Smooth muscle cell (in vitro differentiated cells): ENCODE measurements around the gene STK32B. TPM values are rescaled to one million over a fixed set of nuclear protein-coding genes. Genes with fewer than 3 reads are reported as not detected.
A peak's percentile ranks its signal among the peaks of the same experiment; 100 is the strongest.

ENCODE experiments used
- DNase-seq: peaks from one replicate; lab custom pipeline; 2025; ENCODE audit not compliant: unreplicated experiment; lab: John Stamatoyannopoulos, UW
- H2AFZ ChIP-seq: fragments of 200-600 bp; sonication (generic); 2 replicates; pipeline ENCODE4 v1.6.0; 2016; ENCODE audit warnings: antibody characterized with exemption, low read depth, mild to moderate bottlenecking
- H3F3A ChIP-seq: fragments of 200-600 bp; sonication (generic); 2 replicates; pipeline ENCODE4 v1.6.0; 2017; ENCODE audit warnings: antibody characterized with exemption, low read depth
- H3K27ac ChIP-seq: fragments of 200-600 bp; sonication (generic); 2 replicates; pipeline ENCODE4 v1.5.1; 2016; ENCODE audit warnings: low read depth, mild to moderate bottlenecking
- H3K27me3 ChIP-seq: fragments of 200-600 bp; sonication (generic); 2 replicates; pipeline ENCODE4 v1.6.1; 2016; ENCODE audit warnings: low read depth, mild to moderate bottlenecking
- H3K36me3 ChIP-seq: fragments of 200-600 bp; sonication (generic); 2 replicates; pipeline ENCODE4 v1.5.1; 2016; ENCODE audit warnings: low read depth
- H3K4me1 ChIP-seq: fragments of 200-600 bp; sonication (generic); 2 replicates; pipeline ENCODE4 v1.5.1; 2016; ENCODE audit warnings: low read depth
- H3K4me2 ChIP-seq: fragments of 200-600 bp; sonication (generic); 2 replicates; pipeline ENCODE4 v1.6.0; 2016; ENCODE audit warnings: mild to moderate bottlenecking
- H3K4me3 ChIP-seq: fragments of 200-600 bp; sonication (generic); 2 replicates; pipeline ENCODE4 v1.5.1; 2016; ENCODE audit warnings: mild to moderate bottlenecking
- H3K79me2 ChIP-seq: fragments of 200-600 bp; sonication (generic); 2 replicates; pipeline ENCODE4 v1.6.0; 2016; ENCODE audit warnings: low read depth, mild to moderate bottlenecking
- H3K9ac ChIP-seq: fragments of 200-600 bp; sonication (generic); 2 replicates; pipeline ENCODE4 v1.6.0; 2016; ENCODE audit warnings: low read depth
- H3K9me3 ChIP-seq: fragments of 200-600 bp; sonication (generic); replicated peaks from 2 replicates; pipeline ENCODE4 v1.5.1; 2016; ENCODE audit warnings: low read depth
- H4K20me1 ChIP-seq: fragments of 200-600 bp; sonication (generic); 2 replicates; pipeline ENCODE4 v1.6.0; 2016; ENCODE audit warnings: low read depth
- CTCF ChIP-seq: fragments of 200-600 bp; sonication (generic); IDR thresholded peaks from 2 replicates; pipeline ENCODE4 v1.5.1; 2017; ENCODE audit warnings: borderline replicate concordance, mild to moderate bottlenecking, antibody characterized with exemption; ENCODE audit not compliant: insufficient read depth, poor library complexity, severe bottlenecking
- WGBS: methylation state at CpG from one replicate; pipeline ENCODE4 v1.1.7; 2016; ENCODE audit warnings: low lambda C conversion rate; 5-methylcytosine and 5-hydroxymethylcytosine counted together
- polyA plus RNA-seq: library from polyadenylated mRNA; unstranded; fragments of >200 nt; fragmentation: Nextera tagmentation; extraction: Ambion mirVana; gene quantifications from 2 replicates; pipeline ENCODE4 v1.2.1, GENCODE V29; 2016
- total RNA-seq: library from RNA; depleted of rRNA; stranded (reverse); fragments of >200 nt; gene quantifications from 2 replicates; pipeline ENCODE4 v1.2.3, GENCODE V29; 2014

The STK32B gene
- total and polyA plus RNA-seq, 2 experiments from 2014 or later = 3.5 to 4.0 TPM

- H2AFZ ChIP-seq = no peak overlapping the region
- H3K36me3 ChIP-seq = no peaks in the 10 kb centered on the region
- no peaks in the 10 kb centered on the region for H4K20me1 ChIP-seq
- no peaks in the 10 kb centered on the region for H3K79me2 ChIP-seq
- no peak for TF ChIP-seq CTCF
- H3K9me3 ChIP-seq = no peaks in the 10 kb centered on the region
- H3K4me1 ChIP-seq = no peaks in the 10 kb centered on the region
- H3F3A ChIP-seq = peaks cover 5% of the 10 kb centered on the region
- H3K4me3 ChIP-seq = no peak overlapping the region
- whole genome bisulfite sequencing = 82% methylated on average over 3 of the region's 3 CpGs
- H3K9ac ChIP-seq = no peak overlapping the region
- no peak for DNase-seq
- H3K27me3 ChIP-seq = no peaks in the 10 kb centered on the region
- no peak overlapping the region for H3K27ac ChIP-seq
- H3K4me2 ChIP-seq = no peak overlapping the region
Measured at GRCh38 chr4:5368426-5368825, 317.1 kb downstream of the STK32B start.

GRCh38 chr4:5370286-5370685 is 319.0 kb downstream of the STK32B start:
- no peaks in the 10 kb centered on the region for H4K20me1 ChIP-seq
- no peaks in the 10 kb centered on the region for H3K9me3 ChIP-seq
- H3K4me1 ChIP-seq = no peaks in the 10 kb centered on the region
- no peak overlapping the region for H3K9ac ChIP-seq
- peak overlapping the region; percentile 29 for H3K27ac ChIP-seq
- H3K4me2 ChIP-seq = no peak overlapping the region
- no peak overlapping the region for H2AFZ ChIP-seq
- H3F3A ChIP-seq = peaks cover 2% of the 10 kb centered on the region
- H3K36me3 ChIP-seq = no peaks in the 10 kb centered on the region
- H3K4me3 ChIP-seq = no peak overlapping the region
- no peaks in the 10 kb centered on the region for H3K27me3 ChIP-seq
- no peaks in the 10 kb centered on the region for H3K79me2 ChIP-seq
- WGBS = 52% methylated on average over 2 of the region's 2 CpGs
- DNase-seq = no peak
- no peak for TF ChIP-seq CTCF

GRCh38 chr4:5371415-5372190 is 320.3 kb downstream of the STK32B start:
- no peaks in the 10 kb centered on the region for H3K27me3 ChIP-seq
- no peak for DNase-seq
- peak overlapping the region; percentile 57 for H3K9ac ChIP-seq
- peak overlapping the region; percentile 44 for H3K4me2 ChIP-seq
- H3K4me1 ChIP-seq = no peaks in the 10 kb centered on the region
- TF ChIP-seq CTCF = no peak
- H3K9me3 ChIP-seq = no peaks in the 10 kb centered on the region
- H3F3A ChIP-seq = no peaks in the 10 kb centered on the region
- no peaks in the 10 kb centered on the region for H4K20me1 ChIP-seq
- H3K79me2 ChIP-seq = no peaks in the 10 kb centered on the region
- peak overlapping the region; percentile 80 for H3K27ac ChIP-seq
- WGBS = 49% methylated on average over 8 of the region's 8 CpGs
- H3K4me3 ChIP-seq = no peak overlapping the region
- H2AFZ ChIP-seq = no peak overlapping the region
- no peaks in the 10 kb centered on the region for H3K36me3 ChIP-seq

- WGBS = 83% methylated on average over 6 of the region's 6 CpGs
- TF ChIP-seq CTCF = no peak
- Histone ChIP-seq H3K4me3 (no peak overlapping the region), H3K4me2 (no peak overlapping the region), H4K20me1 (no peaks in the 10 kb centered on the region), H3K9me3 (no peaks in the 10 kb centered on the region), H3K36me3 (no peaks in the 10 kb centered on the region), H3K27ac (peak overlapping the region; percentile 80), H3K4me1 (no peaks in the 10 kb centered on the region), H3K9ac (no peak overlapping the region), H3K79me2 (no peaks in the 10 kb centered on the region), H3K27me3 (no peaks in the 10 kb centered on the region), H2AFZ (no peak overlapping the region), H3F3A (no peaks in the 10 kb centered on the region)
- no peak for DNase-seq
Measured at GRCh38 chr4:5372198-5372597, 320.9 kb downstream of the STK32B start.
